K562 (cell line): ENCODE data around the gene PGBD1. TPM values are rescaled to one million over a fixed set of nuclear protein-coding genes. Genes with fewer than 3 reads are reported as not detected.

ENCODE experiments used
- BACH1 ChIP-seq: fragments of 200-800 bp; sonication (Bioruptor generic); IDR thresholded peaks from 2 replicates; pipeline ENCODE4 v1.6.1; 2016; ENCODE audit warnings: missing genetic modification characterization, missing compliant biosample characterization
- CBFA2T3 ChIP-seq: fragments of 450-650 bp; IDR thresholded peaks from 2 replicates; pipeline ENCODE4 v1.6.1; 2017
- DPF2 ChIP-seq: fragments of 450-650 bp; IDR thresholded peaks from 2 replicates; pipeline ENCODE4 v1.6.1; 2016
- ETV1 ChIP-seq: fragments of 450-650 bp; conservative IDR thresholded peaks from 2 replicates; pipeline ENCODE4 v1.6.1; 2016; ENCODE audit warnings: missing genetic modification characterization, control low read depth, low read depth, missing compliant biosample characterization
- FOSL1 ChIP-seq: fragments of 200-800 bp; sonication (Bioruptor generic); conservative IDR thresholded peaks from 2 replicates; pipeline ENCODE4 v1.6.1; 2016; ENCODE audit warnings: missing genetic modification characterization, missing compliant biosample characterization
- HBP1 ChIP-seq: fragments of 450-650 bp; formaldehyde crosslinking; IDR thresholded peaks from 2 replicates; pipeline ENCODE4 v1.4.0; 2022; ENCODE audit warnings: missing genetic modification characterization
- HEY1 ChIP-seq: fragments of 250-450 bp; sonication (Bioruptor Pico); IDR thresholded peaks from 2 replicates; pipeline ENCODE4 v1.5.0; 2020; ENCODE audit warnings: mild to moderate bottlenecking, moderate library complexity, borderline replicate concordance
- HMBOX1 ChIP-seq: sonication (generic); IDR thresholded peaks from 2 replicates; pipeline ENCODE4 v1.6.1; 2016
- JUND ChIP-seq, 2 experiments: IDR thresholded peaks; 2 replicates in 1 of 2; 3 replicates in 1 of 2; pipeline ENCODE4 v1.6.1; 2011; ENCODE audit warnings: borderline replicate concordance in 2 of 2, low read depth in 2 of 2, low read length in 2 of 2, improper control_type of control experiment in 1 of 2, missing biosample characterization in 1 of 2, missing genetic modification characterization in 1 of 2, missing genetic modification reagents in 1 of 2
- KDM2B ChIP-seq: fragments of 250-450 bp; sonication (Bioruptor Pico); IDR thresholded peaks from 2 replicates; pipeline ENCODE4 v1.8.0; 2021; ENCODE audit warnings: mild to moderate bottlenecking, moderate library complexity
- MEIS2 ChIP-seq: fragments of 450-650 bp; IDR thresholded peaks from 2 replicates; pipeline ENCODE4 v1.6.1; 2014; ENCODE audit warnings: mild to moderate bottlenecking; ENCODE audit not compliant: partially characterized antibody
- MYBL2 ChIP-seq, 2 experiments: fragments of 450-650 bp in 1 of 2; sonication (generic) in 1 of 2; formaldehyde crosslinking in 1 of 2; IDR thresholded peaks; 2 replicates each; pipeline versions ENCODE4 v1.6.1 to v1.8.1; 2017 to 2022; ENCODE audit warnings: borderline replicate concordance in 1 of 2, inconsistent platforms in 1 of 2, low read depth in 1 of 2, mild to moderate bottlenecking in 1 of 2, missing genetic modification reagents in 1 of 2, moderate library complexity in 1 of 2
- NFE2 ChIP-seq: IDR thresholded peaks from 2 replicates; pipeline ENCODE4 v1.6.1; 2014; ENCODE audit warnings: antibody characterized with exemption, low read depth
- NFE2L1 ChIP-seq: fragments of 450-650 bp; IDR thresholded peaks from 2 replicates; pipeline ENCODE4 v1.6.1; 2016; ENCODE audit warnings: missing genetic modification characterization, low read depth, mild to moderate bottlenecking, missing compliant biosample characterization, moderate library complexity, borderline replicate concordance
- POLR2AphosphoS2 ChIP-seq: IDR thresholded peaks from 2 replicates; pipeline ENCODE4 v1.6.1; 2012; ENCODE audit warnings: low read length, improper control_type of control experiment
- RBBP5 ChIP-seq: fragments of 200-600 bp; sonication (generic); IDR thresholded peaks from 2 replicates; pipeline ENCODE4 v1.6.1; 2012; ENCODE audit warnings: borderline replicate concordance, mild to moderate bottlenecking, low read length, control low read depth, inconsistent platforms; ENCODE audit not compliant: insufficient read depth, poor library complexity, severe bottlenecking
- SMAD2 ChIP-seq: fragments of 150-350 bp; IDR thresholded peaks from 2 replicates; pipeline ENCODE4 v1.6.1; 2014; ENCODE audit warnings: low read depth, mild to moderate bottlenecking, low read length
- ZBTB2 ChIP-seq: fragments of 450-650 bp; IDR thresholded peaks from 2 replicates; pipeline ENCODE4 v1.6.1; 2016; ENCODE audit warnings: antibody characterized with exemption
- polyA plus RNA-seq, 8 experiments: library from polyadenylated mRNA; depleted of rRNA in 4 of 8; stranded (reverse) in 5 of 8; unstranded in 3 of 8; fragments of >200 nt; fragmentation: Nextera tagmentation in 2 of 8; fragmentation: Illumina TruSeq in 1 of 8; extraction: Ambion mirVana in 2 of 8; extraction: Trizol in 1 of 8; gene quantifications; 2 replicates each; pipeline versions ENCODE4 v1.2.1 to v1.2.3, GENCODE V29; 2011 to 2014; ENCODE audit warnings: inconsistent platforms in 1 of 8, missing spikeins in 1 of 8
- total RNA-seq, 7 experiments: library from RNA; depleted of rRNA in 6 of 7; stranded (reverse); fragments of >200 nt in 6 of 7; fragmentation: Illumina TruSeq in 2 of 7; extraction: Trizol in 2 of 7; gene quantifications; 2 replicates each; pipeline versions ENCODE4 v1.2.1 to v1.2.3, GENCODE V29; 2011 to 2021; ENCODE audit warnings: low replicate concordance in 1 of 7
- TF ChIP-seq, protein P1 (sequence below): fragments of 450-650 bp; formaldehyde crosslinking; IDR thresholded peaks from 2 replicates; pipeline ENCODE4 v1.4.0; 2020; ENCODE audit warnings: mild to moderate bottlenecking, moderate library complexity
- TF ChIP-seq, protein P2 (sequence below): fragments of 450-650 bp; IDR thresholded peaks from 2 replicates; pipeline ENCODE4 v1.6.1; 2016; ENCODE audit warnings: mild to moderate bottlenecking

The PGBD1 gene
- total and polyA plus RNA-seq, 9 of the 15 experiments (the other 6 are each of a cell fraction or from before 2014, with no cell fraction given): 3.3 to 9.0 (median 7.3) TPM

GRCh38 chr6:28269492-28269891 lies 11.9 kb upstream of the PGBD1 start (continued):
- TF ChIP-seq, protein P1, sequence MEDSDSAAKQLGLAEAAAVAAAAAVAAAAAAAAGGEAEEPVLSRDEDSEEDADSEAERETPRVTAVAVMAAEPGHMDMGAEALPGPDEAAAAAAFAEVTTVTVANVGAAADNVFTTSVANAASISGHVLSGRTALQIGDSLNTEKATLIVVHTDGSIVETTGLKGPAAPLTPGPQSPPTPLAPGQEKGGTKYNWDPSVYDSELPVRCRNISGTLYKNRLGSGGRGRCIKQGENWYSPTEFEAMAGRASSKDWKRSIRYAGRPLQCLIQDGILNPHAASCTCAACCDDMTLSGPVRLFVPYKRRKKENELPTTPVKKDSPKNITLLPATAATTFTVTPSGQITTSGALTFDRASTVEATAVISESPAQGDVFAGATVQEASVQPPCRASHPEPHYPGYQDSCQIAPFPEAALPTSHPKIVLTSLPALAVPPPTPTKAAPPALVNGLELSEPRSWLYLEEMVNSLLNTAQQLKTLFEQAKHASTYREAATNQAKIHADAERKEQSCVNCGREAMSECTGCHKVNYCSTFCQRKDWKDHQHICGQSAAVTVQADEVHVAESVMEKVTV (CRISPR knock-in tag): no peak
- TF ChIP-seq NFE2L1 (tag) (peak; percentile 83), POLR2AphosphoS2 (no peak), KDM2B (CRISPR knock-in tag) (no peak), NFE2 (peak; percentile 95), DPF2 (peak; percentile 76), HBP1 (CRISPR knock-in tag) (no peak), HMBOX1 (peak; percentile 56), MEIS2 (peak; percentile 20), SMAD2 (no peak), BACH1 (tag) (peak; percentile 91), MYBL2 (IDR thresholded peaks at IDR 0.05; ENCODE audit: low read depth) (0 out of 2 replicates have a peak, but pooled peaks have one; percentile 7), MYBL2 (CRISPR knock-in tag; IDR thresholded peaks at IDR 0.05; ENCODE audit: borderline replicate concordance) (no peak), CBFA2T3 (0 out of 2 replicates have a peak, but pooled peaks have one; percentile 4), ETV1 (tag) (peak; percentile 43; the same call in 1 of the 2 replicates), RBBP5 (no peak), FOSL1 (tag) (peak; percentile 92), HEY1 (CRISPR knock-in tag) (no peak), JUND (IDR thresholded peaks at IDR 0.05; ENCODE audit: borderline replicate concordance, low read depth, low read length) (peak; percentile 83), JUND (tag; IDR thresholded peaks at IDR 0.05; ENCODE audit: borderline replicate concordance, low read depth, low read length) (peak; percentile 80; the same call in 2 of the 3 replicates), ZBTB2 (no peak)
- TF ChIP-seq, protein P2, sequence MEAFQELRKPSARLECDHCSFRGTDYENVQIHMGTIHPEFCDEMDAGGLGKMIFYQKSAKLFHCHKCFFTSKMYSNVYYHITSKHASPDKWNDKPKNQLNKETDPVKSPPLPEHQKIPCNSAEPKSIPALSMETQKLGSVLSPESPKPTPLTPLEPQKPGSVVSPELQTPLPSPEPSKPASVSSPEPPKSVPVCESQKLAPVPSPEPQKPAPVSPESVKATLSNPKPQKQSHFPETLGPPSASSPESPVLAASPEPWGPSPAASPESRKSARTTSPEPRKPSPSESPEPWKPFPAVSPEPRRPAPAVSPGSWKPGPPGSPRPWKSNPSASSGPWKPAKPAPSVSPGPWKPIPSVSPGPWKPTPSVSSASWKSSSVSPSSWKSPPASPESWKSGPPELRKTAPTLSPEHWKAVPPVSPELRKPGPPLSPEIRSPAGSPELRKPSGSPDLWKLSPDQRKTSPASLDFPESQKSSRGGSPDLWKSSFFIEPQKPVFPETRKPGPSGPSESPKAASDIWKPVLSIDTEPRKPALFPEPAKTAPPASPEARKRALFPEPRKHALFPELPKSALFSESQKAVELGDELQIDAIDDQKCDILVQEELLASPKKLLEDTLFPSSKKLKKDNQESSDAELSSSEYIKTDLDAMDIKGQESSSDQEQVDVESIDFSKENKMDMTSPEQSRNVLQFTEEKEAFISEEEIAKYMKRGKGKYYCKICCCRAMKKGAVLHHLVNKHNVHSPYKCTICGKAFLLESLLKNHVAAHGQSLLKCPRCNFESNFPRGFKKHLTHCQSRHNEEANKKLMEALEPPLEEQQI: peak; percentile 45; the same call in 1 of the 2 replicates
